Uterus (tissue), 4 donors: Measurements from ENCODE around the gene PREPL. TPM values are rescaled to one million over a fixed set of nuclear protein-coding genes. Genes with fewer than 3 reads are reported as not detected.

Experiments
- DNase-seq, 2 donors: peaks; one replicate each; pipeline ENCODE4 v3.0.0-alpha.2; 2019 to 2020
- H3K27ac ChIP-seq, 2 donors: fragments of 200-600 bp; sonication (generic); 1 replicate in 1 of 2; 2 replicates in 1 of 2; pipeline ENCODE4 v1.5.1; 2016 to 2018
- H3K27me3 ChIP-seq, 2 donors: fragments of 200-600 bp; sonication (generic); one replicate each; pipeline ENCODE4 v1.5.1; 2018 to 2019; ENCODE audit warnings: control low read depth in 1 of 2
- H3K36me3 ChIP-seq, 2 donors: fragments of 200-600 bp; sonication (generic); one replicate each; pipeline ENCODE4 v1.5.1; 2019; ENCODE audit warnings: control low read depth in 1 of 2
- H3K4me1 ChIP-seq, 2 donors: fragments of 200-600 bp; sonication (generic); one replicate each; pipeline ENCODE4 v1.5.1; 2018 to 2019; ENCODE audit warnings: control low read depth in 1 of 2
- H3K4me3 ChIP-seq, 2 donors: fragments of 200-600 bp; sonication (generic); 1 replicate in 1 of 2; 2 replicates in 1 of 2; pipeline ENCODE4 v1.5.1; 2018 to 2019; ENCODE audit warnings: mild to moderate bottlenecking in 1 of 2
- H3K9me3 ChIP-seq, 2 donors: fragments of 200-600 bp; sonication (generic); one replicate each; pipeline ENCODE4 v1.5.1; 2019; ENCODE audit warnings: control low read depth in 1 of 2
- CTCF ChIP-seq, 4 experiments: fragments of 200-600 bp in 2 of 4; fragments of 450-650 bp in 2 of 4; sonication (generic) in 2 of 4; IDR thresholded peaks; one replicate each; pipeline ENCODE4 v1.5.1; 2016 to 2019; ENCODE audit warnings: antibody characterized with exemption in 4 of 4, mild to moderate bottlenecking in 2 of 4, moderate library complexity in 1 of 4
- POLR2A ChIP-seq, 2 donors: fragments of 450-650 bp; IDR thresholded peaks; one replicate each; pipeline ENCODE4 v1.6.1; 2016; ENCODE audit warnings: antibody characterized with exemption in 2 of 2, mild to moderate bottlenecking in 1 of 2, moderate library complexity in 1 of 2
- intact Hi-C: fragments of 100-400 bp; cut with DNase I; formaldehyde crosslinking; loops from one replicate; pipeline ENCODE4 v1.15.1; 2023; ENCODE audit warnings: low total_unique reads
- total RNA-seq, 4 donors: library from RNA; depleted of rRNA in 3 of 4; stranded (reverse); fragments of >200 nt in 3 of 4; gene quantifications; one replicate each; pipeline versions ENCODE4 v1.1.0 to v1.2.4, GENCODE V29; 2014 to 2023
- donor health status: DM: yes; HTN: yes; CAD: no.

Gene PREPL
- total RNA-seq, 4 donors from 2014 or later: 40.9 to 101 (median 61.1) TPM

- Histone ChIP-seq H3K27me3 (no peaks in the 10 kb centered on the region), H3K27ac (peak overlapping the region; percentile 38 to 64), H3K36me3 (no peaks in the 10 kb centered on the region), H3K9me3 (no peaks in the 10 kb centered on the region), H3K4me1 (peaks cover 9% of the 10 kb centered on the region in 2 donors), H3K4me3 (no peak overlapping the region)
- DNase-seq: peak; percentile 27 to 28
- TF ChIP-seq CTCF (IDR thresholded peaks at IDR 0.05): no peak
- no peak for TF ChIP-seq POLR2A (IDR thresholded peaks at IDR 0.05)
- intact Hi-C loops: no loop called here
These were observed 12.9 kb downstream of the PREPL start for GRCh38 chr2:44348400-44348799.

DNA sequence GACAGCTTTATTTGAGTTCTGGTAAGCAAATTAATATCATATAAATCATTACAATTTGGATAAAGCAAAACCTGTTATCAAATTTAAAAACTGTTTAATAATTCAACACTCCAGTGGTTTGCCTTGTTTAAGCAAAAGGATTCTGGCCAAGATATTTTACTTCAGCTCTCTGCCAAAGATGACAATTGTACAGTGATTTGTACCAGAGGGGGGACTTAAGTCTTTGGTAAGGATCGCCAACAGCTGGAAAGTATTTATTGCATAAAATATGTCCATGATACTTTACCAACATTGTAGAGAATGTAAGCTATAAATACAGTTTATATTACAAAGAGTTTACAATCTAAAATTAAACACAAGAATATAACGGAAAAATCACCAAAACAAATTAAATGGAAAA is 13.8 kb downstream of the PREPL start:
- TF ChIP-seq CTCF (IDR thresholded peaks at IDR 0.05): no peak
- no peak for TF ChIP-seq POLR2A (IDR thresholded peaks at IDR 0.05)
- DNase-seq: no peak
- H3K4me3 ChIP-seq: no peak overlapping the region
- intact Hi-C loops: no loop called here
- H3K9me3 ChIP-seq: no peaks in the 10 kb centered on the region
- H3K36me3 ChIP-seq: no peaks in the 10 kb centered on the region
- H3K27ac ChIP-seq: peak overlapping the region in 1 of 2 donors; percentile 64
- peaks cover 9% of the 10 kb centered on the region in 2 donors for H3K4me1 ChIP-seq
- H3K27me3 ChIP-seq: no peaks in the 10 kb centered on the region

DNA sequence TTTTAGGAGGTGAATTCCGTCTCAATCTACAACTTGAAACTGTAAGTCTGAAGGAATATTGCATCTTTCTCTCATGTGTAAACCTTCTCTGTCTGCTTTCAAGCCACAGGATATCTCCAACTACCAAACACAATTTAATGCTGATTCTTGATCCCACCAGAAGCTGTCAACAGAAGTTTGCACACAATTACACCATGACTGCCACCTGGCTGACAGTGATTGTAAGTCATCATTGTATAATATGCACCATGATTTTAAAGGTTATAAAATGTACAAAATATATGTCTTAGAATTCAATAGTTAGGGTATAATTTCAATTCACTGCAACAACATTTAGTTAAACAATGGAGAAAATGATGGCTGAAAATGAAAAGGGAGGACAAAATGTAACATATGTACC is 18.4 kb downstream of the PREPL start:
- no peak for DNase-seq
- peaks cover 0 to 2% of the 10 kb centered on the region in 2 donors for H3K36me3 ChIP-seq
- no peak overlapping the region for H3K4me3 ChIP-seq
- TF ChIP-seq CTCF (IDR thresholded peaks at IDR 0.05) (no peak), POLR2A (IDR thresholded peaks at IDR 0.05) (no peak)
- H3K9me3 ChIP-seq: no peaks in the 10 kb centered on the region
- peaks cover 0 to 4% of the 10 kb centered on the region in 2 donors for H3K4me1 ChIP-seq
- H3K27me3 ChIP-seq: no peaks in the 10 kb centered on the region
- no peak overlapping the region for H3K27ac ChIP-seq
- intact Hi-C loops: no loop called here

GRCh38 chr2:44335806-44336538 is 25.3 kb downstream of the PREPL start:
- Histone ChIP-seq H3K27me3 (no peaks in the 10 kb centered on the region), H3K4me1 (no peaks in the 10 kb centered on the region), H3K27ac (no peak overlapping the region), H3K9me3 (no peaks in the 10 kb centered on the region), H3K36me3 (peaks cover 0 to under 1% of the 10 kb centered on the region in 2 donors), H3K4me3 (no peak overlapping the region)
- TF ChIP-seq CTCF (IDR thresholded peaks at IDR 0.05) (no peak), POLR2A (IDR thresholded peaks at IDR 0.05) (no peak)
- intact Hi-C loops: no loop called here
- no peak for DNase-seq

DNA sequence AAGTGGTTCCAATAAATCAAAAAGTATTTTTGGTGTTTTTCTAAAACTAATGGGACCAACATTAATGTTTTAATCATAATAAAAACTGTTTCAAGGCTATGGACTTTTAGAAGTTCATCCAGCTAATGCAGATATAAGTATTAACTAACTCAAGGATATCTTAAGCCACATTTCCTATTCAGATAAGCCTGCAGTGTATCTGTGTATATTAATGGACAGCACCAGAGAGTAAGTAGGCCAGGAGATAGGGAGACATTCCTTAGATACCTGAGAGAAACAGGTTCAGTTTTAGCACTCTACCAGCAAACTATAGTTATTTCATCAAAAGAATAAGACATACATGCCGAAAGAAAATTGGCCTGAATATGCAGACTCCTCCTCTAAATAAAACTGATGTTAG is 27.3 kb downstream of the PREPL start:
- Histone ChIP-seq H3K4me3 (no peak overlapping the region), H3K36me3 (no peaks in the 10 kb centered on the region), H3K4me1 (no peaks in the 10 kb centered on the region), H3K27ac (no peak overlapping the region), H3K27me3 (no peaks in the 10 kb centered on the region), H3K9me3 (no peaks in the 10 kb centered on the region)
- no peak for DNase-seq
- intact Hi-C loops: no loop called here
- TF ChIP-seq CTCF (IDR thresholded peaks at IDR 0.05) (no peak), POLR2A (IDR thresholded peaks at IDR 0.05) (no peak)
